ENCODE data around the gene MKRN2.

The MKRN2 gene

GRCh38 chr3:12586403-12586802 lies 29.5 kb downstream of the MKRN2 start:
- H3K9ac ChIP-seq (ENCODE audit: low read depth, low read length) = no peak overlapping the region
- no peaks in the 10 kb centered on the region for H3K9me3 ChIP-seq (ENCODE audit: control insufficient read depth, insufficient read depth, low read length)
- peaks cover 67% of the 10 kb centered on the region for H3K36me3 ChIP-seq (ENCODE audit: insufficient read depth, low read length)

DNA sequence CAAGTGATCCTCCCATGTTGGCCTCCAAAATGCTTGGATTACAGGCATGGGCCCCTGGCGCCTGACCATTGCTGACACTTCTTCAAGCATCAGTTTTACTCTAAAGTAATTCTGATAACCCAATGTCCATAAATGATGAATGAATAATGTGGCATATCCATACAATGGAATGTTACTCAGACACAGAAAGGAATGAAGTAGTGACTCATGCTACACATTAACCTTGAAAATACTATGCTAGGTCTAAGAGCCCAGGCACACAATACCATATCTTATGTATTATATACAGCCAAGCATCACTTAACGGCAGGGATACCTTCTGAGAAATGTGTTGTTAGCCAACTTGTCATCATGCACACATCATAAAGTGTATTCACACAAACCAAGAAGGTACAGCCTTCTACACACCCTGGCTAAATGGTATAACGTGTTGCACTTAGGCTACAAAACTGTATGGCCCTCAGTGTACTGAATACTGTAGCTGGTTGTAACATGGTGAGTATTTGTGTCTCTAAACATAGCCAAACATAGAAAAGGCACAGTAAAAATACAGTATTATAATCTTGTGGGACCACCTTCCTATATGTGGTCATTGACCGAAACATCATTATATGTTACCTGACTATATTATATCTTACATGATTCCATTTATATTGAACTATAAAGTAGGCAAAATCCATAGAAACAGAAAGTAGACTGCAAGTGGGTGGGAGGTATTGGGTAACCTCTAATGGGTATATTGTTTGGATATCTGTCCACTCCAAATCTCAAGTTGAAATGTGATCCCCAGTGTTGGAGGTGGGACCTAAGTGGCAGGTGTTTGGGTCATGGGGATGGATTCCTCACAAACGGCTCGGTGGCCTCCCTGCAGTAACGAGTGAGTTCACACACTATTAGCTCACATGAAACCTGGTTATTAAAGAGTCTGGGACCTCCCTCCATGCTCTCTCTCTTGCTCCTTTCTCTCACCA lies 31.4 kb downstream of the MKRN2 start:
- Histone ChIP-seq H3K36me3 (ENCODE audit: insufficient read depth, low read length) (peaks cover 58% of the 10 kb centered on the region), H3K4me1 (ENCODE audit: insufficient read depth, low read length) (peaks cover 4% of the 10 kb centered on the region; the same call in 1 of the 2 replicates), H3K9me3 (ENCODE audit: control insufficient read depth, insufficient read depth, low read length) (no peaks in the 10 kb centered on the region), H3K9ac (ENCODE audit: low read depth, low read length) (no peak overlapping the region)

More at GRCh38 chr3:12586403-12586802, 29.5 kb downstream of the MKRN2 start:
- H3K4me1 ChIP-seq (ENCODE audit: insufficient read depth, low read length) = peaks cover 4% of the 10 kb centered on the region; the same call in 1 of the 2 replicates

GRCh38 chr3:12590096-12590495 lies 33.2 kb downstream of the MKRN2 start:
- Histone ChIP-seq H3K9ac (ENCODE audit: low read depth, low read length) (no peak overlapping the region), H3K36me3 (ENCODE audit: insufficient read depth, low read length) (peaks cover 44% of the 10 kb centered on the region), H3K9me3 (ENCODE audit: control insufficient read depth, insufficient read depth, low read length) (no peaks in the 10 kb centered on the region), H3K4me1 (ENCODE audit: insufficient read depth, low read length) (no peaks in the 10 kb centered on the region)

GRCh38 chr3:12591456-12591855 lies 34.6 kb downstream of the MKRN2 start:
- H3K9me3 ChIP-seq (ENCODE audit: control insufficient read depth, insufficient read depth, low read length) = no peaks in the 10 kb centered on the region
- no peaks in the 10 kb centered on the region for H3K4me1 ChIP-seq (ENCODE audit: insufficient read depth, low read length)
- no peak overlapping the region for H3K9ac ChIP-seq (ENCODE audit: low read depth, low read length)
- peaks cover 34% of the 10 kb centered on the region for H3K36me3 ChIP-seq (ENCODE audit: insufficient read depth, low read length)

- H3K36me3 ChIP-seq (ENCODE audit: insufficient read depth, low read length) = peaks cover 32% of the 10 kb centered on the region
These were observed 35.3 kb downstream of the MKRN2 start for GRCh38 chr3:12591997-12592715.

DNA sequence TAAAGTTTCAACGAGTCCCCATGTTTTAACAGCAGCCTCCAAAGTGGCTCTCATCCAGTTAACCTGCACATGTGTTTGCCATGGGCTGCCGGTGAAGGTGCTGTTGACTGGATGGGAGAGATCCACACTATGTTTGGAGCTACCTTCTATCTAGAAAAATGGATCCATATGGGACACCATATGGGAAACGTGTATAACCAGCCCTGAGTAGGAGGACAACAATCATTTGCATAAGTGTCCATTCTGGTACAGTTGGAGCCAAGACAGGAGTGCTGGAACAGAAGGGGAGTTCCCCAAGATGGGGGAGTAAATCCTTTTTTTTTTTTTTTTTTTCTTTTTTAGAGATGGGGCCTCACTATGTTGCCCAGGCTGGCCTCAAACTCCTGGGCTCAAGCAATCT lies 36.6 kb downstream of the MKRN2 start:
- Histone ChIP-seq H3K36me3 (ENCODE audit: insufficient read depth, low read length) (peaks cover 27% of the 10 kb centered on the region), H3K9ac (ENCODE audit: low read depth, low read length) (no peak overlapping the region), H3K4me1 (ENCODE audit: insufficient read depth, low read length) (no peaks in the 10 kb centered on the region), H3K9me3 (ENCODE audit: control insufficient read depth, insufficient read depth, low read length) (no peaks in the 10 kb centered on the region)

More at GRCh38 chr3:12591997-12592715, 35.3 kb downstream of the MKRN2 start:
- Histone ChIP-seq H3K4me1 (ENCODE audit: insufficient read depth, low read length) (no peaks in the 10 kb centered on the region), H3K9me3 (ENCODE audit: control insufficient read depth, insufficient read depth, low read length) (no peaks in the 10 kb centered on the region), H3K9ac (ENCODE audit: low read depth, low read length) (no peak overlapping the region)

- Histone ChIP-seq H3K4me1 (ENCODE audit: insufficient read depth, low read length) (no peaks in the 10 kb centered on the region), H3K36me3 (ENCODE audit: insufficient read depth, low read length) (peaks cover 30% of the 10 kb centered on the region), H3K9ac (ENCODE audit: low read depth, low read length) (no peak overlapping the region), H3K9me3 (ENCODE audit: control insufficient read depth, insufficient read depth, low read length) (no peaks in the 10 kb centered on the region)
These were observed 42.0 kb downstream of the MKRN2 start for GRCh38 chr3:12598890-12599289.

GRCh38 chr3:12601072-12601471 lies 44.2 kb downstream of the MKRN2 start:
- no peaks in the 10 kb centered on the region for H3K9me3 ChIP-seq (ENCODE audit: control insufficient read depth, insufficient read depth, low read length)
- H3K4me1 ChIP-seq (ENCODE audit: insufficient read depth, low read length) = no peaks in the 10 kb centered on the region
- peaks cover 30% of the 10 kb centered on the region for H3K36me3 ChIP-seq (ENCODE audit: insufficient read depth, low read length)
- no peak overlapping the region for H3K9ac ChIP-seq (ENCODE audit: low read depth, low read length)

DNA sequence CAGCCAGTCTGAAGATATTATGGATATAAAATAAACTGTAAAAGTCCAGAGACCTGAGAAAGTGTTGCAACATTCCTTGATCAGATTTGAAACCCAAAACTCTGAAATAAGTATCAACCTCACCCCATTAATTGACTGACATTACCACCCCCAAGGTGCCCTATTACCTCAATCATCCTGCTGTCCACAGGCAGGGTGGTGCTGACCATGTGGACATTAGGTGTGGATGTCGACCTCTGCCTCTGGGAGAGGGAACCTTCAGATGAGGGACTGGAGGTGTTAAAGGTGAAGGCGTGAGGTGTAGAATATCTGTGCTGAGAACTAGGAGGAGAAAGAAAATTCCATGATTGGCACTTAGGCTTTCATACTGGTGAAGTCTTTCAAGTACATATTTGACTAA lies 47.1 kb downstream of the MKRN2 start:
- Histone ChIP-seq H3K4me1 (ENCODE audit: insufficient read depth, low read length) (no peaks in the 10 kb centered on the region), H3K9me3 (ENCODE audit: control insufficient read depth, insufficient read depth, low read length) (no peaks in the 10 kb centered on the region), H3K36me3 (ENCODE audit: insufficient read depth, low read length) (peaks cover 30% of the 10 kb centered on the region), H3K9ac (ENCODE audit: low read depth, low read length) (no peak overlapping the region)

DNA sequence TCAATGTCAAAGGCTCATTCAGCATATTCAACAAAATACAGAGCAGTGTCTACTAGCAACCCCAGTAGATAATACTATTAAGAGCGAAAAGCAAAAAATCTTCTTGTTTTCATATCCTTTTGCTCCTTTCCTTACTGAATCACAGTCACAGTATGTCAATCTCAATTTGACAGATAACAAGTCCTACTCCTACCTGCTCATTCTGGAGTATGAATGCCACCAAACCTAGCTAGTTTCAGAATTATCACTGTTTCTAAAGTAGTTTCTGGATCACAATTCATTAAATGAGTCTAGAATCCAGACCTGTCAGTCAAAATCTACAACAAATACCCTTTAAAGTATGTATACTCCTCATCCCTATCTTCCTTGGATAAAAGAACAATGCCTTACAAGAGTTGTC lies 51.5 kb downstream of the MKRN2 start:
- Histone ChIP-seq H3K9ac (ENCODE audit: low read depth, low read length) (no peak overlapping the region), H3K36me3 (ENCODE audit: insufficient read depth, low read length) (peaks cover 13% of the 10 kb centered on the region), H3K4me1 (ENCODE audit: insufficient read depth, low read length) (peaks cover under 1% of the 10 kb centered on the region; the same call in 1 of the 2 replicates), H3K9me3 (ENCODE audit: control insufficient read depth, insufficient read depth, low read length) (no peaks in the 10 kb centered on the region)

- H3K4me1 ChIP-seq (ENCODE audit: insufficient read depth, low read length) = peaks cover 5% of the 10 kb centered on the region; the same call in 1 of the 2 replicates
- H3K36me3 ChIP-seq (ENCODE audit: insufficient read depth, low read length) = peaks cover 9% of the 10 kb centered on the region; the same call in 1 of the 2 replicates
- no peak overlapping the region for H3K9ac ChIP-seq (ENCODE audit: low read depth, low read length)
- H3K9me3 ChIP-seq (ENCODE audit: control insufficient read depth, insufficient read depth, low read length) = no peaks in the 10 kb centered on the region
These were observed 54.2 kb downstream of the MKRN2 start for GRCh38 chr3:12611117-12611516.

DNA sequence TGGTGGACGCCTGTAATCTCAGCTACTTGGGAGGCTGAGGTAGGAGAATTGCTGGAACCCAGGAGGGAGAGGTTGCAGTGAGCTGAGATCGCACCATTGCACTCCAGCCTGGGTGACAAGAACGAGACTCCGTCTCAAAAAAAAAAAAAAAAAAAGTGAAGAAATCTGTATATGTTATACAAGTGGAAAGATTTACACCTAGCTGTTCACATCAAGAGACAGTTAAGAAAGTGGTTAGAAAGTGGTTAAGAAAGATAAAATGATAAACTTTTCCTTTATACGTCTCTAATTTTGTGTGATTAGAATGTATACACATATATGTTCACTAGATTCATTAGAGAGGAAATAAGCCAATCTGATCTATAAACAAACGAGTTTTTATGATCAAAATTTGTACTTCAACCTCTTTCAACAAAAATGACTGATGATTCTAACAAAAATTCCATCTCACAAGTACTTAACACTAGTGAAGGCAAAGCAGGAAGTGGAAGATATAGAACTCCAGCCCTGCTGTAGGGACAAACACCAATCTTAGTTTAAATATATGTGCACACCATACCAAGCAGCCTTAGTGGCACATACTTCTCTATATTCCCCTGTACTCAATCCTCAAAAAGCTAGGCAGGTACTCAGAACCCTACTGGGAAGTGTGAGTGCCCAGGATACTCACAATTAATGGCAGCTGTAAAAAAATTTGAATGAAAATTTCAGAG lies 55.8 kb downstream of the MKRN2 start:
- Histone ChIP-seq H3K9me3 (ENCODE audit: control insufficient read depth, insufficient read depth, low read length) (no peaks in the 10 kb centered on the region), H3K9ac (ENCODE audit: low read depth, low read length) (no peak overlapping the region), H3K4me1 (ENCODE audit: insufficient read depth, low read length) (peaks cover 5% of the 10 kb centered on the region; the same call in 1 of the 2 replicates), H3K36me3 (ENCODE audit: insufficient read depth, low read length) (peaks cover 4% of the 10 kb centered on the region; the same call in 1 of the 2 replicates)

- no peaks in the 10 kb centered on the region for H3K9me3 ChIP-seq (ENCODE audit: control insufficient read depth, insufficient read depth, low read length)
- H3K9ac ChIP-seq (ENCODE audit: low read depth, low read length) = no peak overlapping the region
- peaks cover 5% of the 10 kb centered on the region; the same call in 1 of the 2 replicates for H3K4me1 ChIP-seq (ENCODE audit: insufficient read depth, low read length)
- H3K36me3 ChIP-seq (ENCODE audit: insufficient read depth, low read length) = peaks cover 7% of the 10 kb centered on the region
These were observed 56.4 kb downstream of the MKRN2 start for GRCh38 chr3:12613250-12613649.

- Histone ChIP-seq H3K9ac (ENCODE audit: low read depth, low read length) (no peak overlapping the region), H3K36me3 (ENCODE audit: insufficient read depth, low read length) (peaks cover 9% of the 10 kb centered on the region), H3K4me1 (ENCODE audit: insufficient read depth, low read length) (peaks cover 5% of the 10 kb centered on the region; the same call in 1 of the 2 replicates), H3K9me3 (ENCODE audit: control insufficient read depth, insufficient read depth, low read length) (no peaks in the 10 kb centered on the region)
These were observed 58.4 kb downstream of the MKRN2 start for GRCh38 chr3:12615266-12615665.

Measured in ES-I3 (cell line).